Loucy (cell line): ENCODE data around the gene GAS2L3.

ENCODE experiments used
- H2AFZ ChIP-seq: fragments of 200-600 bp; sonication (generic); 2 replicates; pipeline ENCODE4 v1.6.0; 2016; ENCODE audit warnings: antibody characterized with exemption, mild to moderate bottlenecking, low read length, moderate library complexity
- H3F3A ChIP-seq: fragments of 200-600 bp; 2 replicates; pipeline ENCODE4 v1.6.0; 2016; ENCODE audit warnings: antibody characterized with exemption, low read depth, mild to moderate bottlenecking
- H3K27me3 ChIP-seq: fragments of 200-600 bp; sonication (generic); 2 replicates; pipeline ENCODE4 v1.6.1; 2014; ENCODE audit warnings: low read length, mild to moderate bottlenecking; ENCODE audit not compliant: insufficient read depth, poor library complexity, severe bottlenecking
- H3K36me3 ChIP-seq: fragments of 200-600 bp; sonication (generic); 2 replicates; pipeline ENCODE4 v1.6.1; 2016; ENCODE audit warnings: low read length; ENCODE audit not compliant: insufficient read depth
- H3K4me1 ChIP-seq: fragments of 200-600 bp; sonication (generic); 2 replicates; pipeline ENCODE4 v1.5.1; 2014; ENCODE audit warnings: low read length, mild to moderate bottlenecking; ENCODE audit not compliant: insufficient read depth, poor library complexity, severe bottlenecking
- H3K4me2 ChIP-seq: fragments of 200-600 bp; sonication (generic); 2 replicates; pipeline ENCODE4 v1.6.0; 2014; ENCODE audit warnings: antibody characterized with exemption, low read length, low read depth, mild to moderate bottlenecking; ENCODE audit not compliant: poor library complexity, severe bottlenecking
- H3K4me3 ChIP-seq: fragments of 200-600 bp; sonication (generic); 2 replicates; pipeline ENCODE4 v1.5.1; 2014; ENCODE audit warnings: low read length, mild to moderate bottlenecking, mixed read lengths; ENCODE audit not compliant: poor library complexity, severe bottlenecking
- H3K79me2 ChIP-seq: fragments of 200-600 bp; sonication (generic); 2 replicates; pipeline ENCODE4 v1.6.1; 2014; ENCODE audit warnings: low read length; ENCODE audit not compliant: insufficient read depth
- H3K9ac ChIP-seq: fragments of 200-600 bp; sonication (generic); 2 replicates; pipeline ENCODE4 v1.6.0; 2014; ENCODE audit warnings: mild to moderate bottlenecking, low read depth, low read length, moderate library complexity; ENCODE audit not compliant: poor library complexity, severe bottlenecking
- H3K9me2 ChIP-seq: fragments of 200-600 bp; sonication (generic); replicated peaks from 2 replicates; pipeline ENCODE4 v1.6.1; 2016; ENCODE audit warnings: low read depth, low read length, mixed read lengths
- H3K9me3 ChIP-seq: fragments of 200-600 bp; sonication (generic); 2 replicates; pipeline ENCODE4 v1.6.1; 2014; ENCODE audit warnings: mild to moderate bottlenecking, antibody characterized with exemption, low read length, low read depth; ENCODE audit not compliant: insufficient read depth
- H4K20me1 ChIP-seq: fragments of 200-600 bp; sonication (generic); 2 replicates; pipeline ENCODE4 v1.6.0; 2014; ENCODE audit warnings: antibody characterized with exemption, low read length, mild to moderate bottlenecking; ENCODE audit not compliant: insufficient read depth, poor library complexity, severe bottlenecking
- CTCF ChIP-seq: fragments of 200-600 bp; sonication (generic); conservative IDR thresholded peaks from 2 replicates; pipeline ENCODE4 v1.5.1; 2014; ENCODE audit warnings: mild to moderate bottlenecking, antibody characterized with exemption, low read length
- EZH2phosphoT487 ChIP-seq: fragments of 200-600 bp; IDR thresholded peaks from 2 replicates; pipeline ENCODE4 v1.6.1; 2018; ENCODE audit warnings: antibody characterized with exemption, mild to moderate bottlenecking, moderate library complexity, borderline replicate concordance

GAS2L3 gene

GRCh38 chr12:100671396-100672074 is 98.1 kb downstream of the GAS2L3 start:
- H3K27me3 ChIP-seq, result no peaks in the 10 kb centered on the region
- no peak overlapping the region for H2AFZ ChIP-seq
- no peaks in the 10 kb centered on the region for H3K4me1 ChIP-seq
- H3K36me3 ChIP-seq, result no peaks in the 10 kb centered on the region
- H3K4me2 ChIP-seq, result no peak overlapping the region
- H4K20me1 ChIP-seq, result no peaks in the 10 kb centered on the region
- no peaks in the 10 kb centered on the region for H3K9me2 ChIP-seq
- no peaks in the 10 kb centered on the region for H3F3A ChIP-seq
- no peaks in the 10 kb centered on the region for H3K79me2 ChIP-seq
- TF ChIP-seq EZH2phosphoT487, result no peak
- TF ChIP-seq CTCF, result no peak
- no peak overlapping the region for H3K9ac ChIP-seq
- H3K4me3 ChIP-seq, result no peak overlapping the region
- no peaks in the 10 kb centered on the region for H3K9me3 ChIP-seq

GRCh38 chr12:100672075-100672592 is 98.7 kb downstream of the GAS2L3 start:
- Histone ChIP-seq H3K9me2 (no peaks in the 10 kb centered on the region), H3K27me3 (no peaks in the 10 kb centered on the region), H3K4me3 (no peak overlapping the region), H3K79me2 (no peaks in the 10 kb centered on the region), H3K36me3 (no peaks in the 10 kb centered on the region), H3K4me2 (no peak overlapping the region), H3K9me3 (no peaks in the 10 kb centered on the region), H4K20me1 (no peaks in the 10 kb centered on the region), H3K4me1 (no peaks in the 10 kb centered on the region), H2AFZ (no peak overlapping the region), H3K9ac (no peak overlapping the region), H3F3A (no peaks in the 10 kb centered on the region)
- TF ChIP-seq CTCF (peak; percentile 75), EZH2phosphoT487 (no peak)

DNA sequence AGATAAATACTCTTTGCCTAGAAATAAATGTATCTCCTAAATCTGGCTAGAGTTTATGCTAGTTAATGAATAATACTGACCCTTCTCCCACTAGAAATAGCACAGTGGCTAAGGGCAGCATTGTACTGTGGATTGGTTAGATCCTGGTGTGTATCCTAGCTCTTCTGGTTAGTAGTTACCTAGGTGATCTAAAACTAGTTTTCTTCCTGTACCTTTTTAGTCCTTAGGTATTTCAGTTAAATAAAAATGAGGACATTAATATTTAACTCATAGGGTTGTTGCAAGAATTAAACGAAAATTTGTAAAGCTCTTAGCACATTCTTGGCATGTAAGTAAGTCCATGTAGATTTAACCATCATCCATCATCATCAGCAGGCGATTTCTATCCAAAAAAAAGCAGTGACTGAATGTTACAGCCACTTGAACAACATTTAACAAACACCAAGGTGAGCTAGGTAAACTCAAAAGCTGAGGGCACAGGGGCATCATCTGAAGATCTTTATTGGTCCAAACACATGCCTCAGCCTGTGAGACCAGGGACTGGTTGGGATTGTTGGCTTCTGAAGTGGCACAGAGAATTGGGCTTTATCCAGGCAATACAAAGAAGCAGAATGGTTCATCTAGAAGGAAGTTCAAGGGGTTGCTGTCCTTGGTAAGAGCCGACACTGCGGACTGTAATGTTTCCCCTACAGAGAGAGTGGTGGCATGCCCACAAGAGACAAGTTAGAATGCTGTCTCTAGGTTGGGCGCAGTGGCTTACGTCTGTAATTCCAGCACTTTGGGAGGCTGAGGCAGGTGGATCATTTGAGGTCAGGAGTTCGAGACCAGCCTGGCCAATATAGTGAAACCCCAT is 100.8 kb downstream of the GAS2L3 start:
- Histone ChIP-seq H3K27me3 (no peaks in the 10 kb centered on the region), H4K20me1 (no peaks in the 10 kb centered on the region), H3F3A (no peaks in the 10 kb centered on the region), H3K9me2 (no peaks in the 10 kb centered on the region), H3K9ac (no peak overlapping the region), H2AFZ (no peak overlapping the region), H3K36me3 (no peaks in the 10 kb centered on the region), H3K9me3 (no peaks in the 10 kb centered on the region), H3K4me3 (no peak overlapping the region), H3K4me2 (no peak overlapping the region), H3K4me1 (no peaks in the 10 kb centered on the region), H3K79me2 (no peaks in the 10 kb centered on the region)
- no peak for TF ChIP-seq EZH2phosphoT487
- TF ChIP-seq CTCF, result no peak
